ENCODE measurements around the gene WLS. TPM values are rescaled to one million over a fixed set of nuclear protein-coding genes. Genes with fewer than 3 reads are reported as not detected.

Gene WLS
- total RNA-seq, 4 donors from 2014 or later = 37.8 to 56.3 (median 48.7) TPM

DNA sequence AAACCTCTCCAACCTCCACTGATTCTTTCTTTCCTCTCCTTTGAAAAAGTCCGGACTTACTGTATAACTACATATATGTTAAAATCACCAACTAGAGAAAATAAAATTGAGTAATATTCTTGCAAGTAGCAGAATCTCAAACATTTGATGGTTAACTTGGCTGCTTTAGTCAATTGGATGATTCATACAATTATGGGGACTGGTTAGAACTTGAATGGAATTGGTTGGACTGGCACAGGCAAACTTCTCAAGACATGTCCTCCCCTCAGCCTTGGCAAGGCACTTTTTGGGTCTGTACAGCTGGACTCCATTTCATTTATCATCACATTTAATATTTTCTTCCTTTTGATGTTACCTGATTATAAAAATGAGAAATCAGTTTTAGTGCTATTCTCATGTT lies 6.5 kb downstream of the WLS start:
- DNase-seq (ENCODE audit: low spot score in 2 of 2) = no peak
- intact Hi-C loops (cut with DNase I; ENCODE audit: low total_unique reads) = no loop called here
- H3K4me3 ChIP-seq (ENCODE audit: low read depth, poor library complexity, severe bottlenecking) = no peak overlapping the region
- 48 to 59% methylated on average over 1 of the region's 1 CpG for WGBS, 2 donors
- no peak for TF ChIP-seq POLR2A (IDR thresholded peaks at IDR 0.05)
- TF ChIP-seq, protein P1, sequence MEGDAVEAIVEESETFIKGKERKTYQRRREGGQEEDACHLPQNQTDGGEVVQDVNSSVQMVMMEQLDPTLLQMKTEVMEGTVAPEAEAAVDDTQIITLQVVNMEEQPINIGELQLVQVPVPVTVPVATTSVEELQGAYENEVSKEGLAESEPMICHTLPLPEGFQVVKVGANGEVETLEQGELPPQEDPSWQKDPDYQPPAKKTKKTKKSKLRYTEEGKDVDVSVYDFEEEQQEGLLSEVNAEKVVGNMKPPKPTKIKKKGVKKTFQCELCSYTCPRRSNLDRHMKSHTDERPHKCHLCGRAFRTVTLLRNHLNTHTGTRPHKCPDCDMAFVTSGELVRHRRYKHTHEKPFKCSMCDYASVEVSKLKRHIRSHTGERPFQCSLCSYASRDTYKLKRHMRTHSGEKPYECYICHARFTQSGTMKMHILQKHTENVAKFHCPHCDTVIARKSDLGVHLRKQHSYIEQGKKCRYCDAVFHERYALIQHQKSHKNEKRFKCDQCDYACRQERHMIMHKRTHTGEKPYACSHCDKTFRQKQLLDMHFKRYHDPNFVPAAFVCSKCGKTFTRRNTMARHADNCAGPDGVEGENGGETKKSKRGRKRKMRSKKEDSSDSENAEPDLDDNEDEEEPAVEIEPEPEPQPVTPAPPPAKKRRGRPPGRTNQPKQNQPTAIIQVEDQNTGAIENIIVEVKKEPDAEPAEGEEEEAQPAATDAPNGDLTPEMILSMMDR (IDR thresholded peaks at IDR 0.05) = no peak

DNA sequence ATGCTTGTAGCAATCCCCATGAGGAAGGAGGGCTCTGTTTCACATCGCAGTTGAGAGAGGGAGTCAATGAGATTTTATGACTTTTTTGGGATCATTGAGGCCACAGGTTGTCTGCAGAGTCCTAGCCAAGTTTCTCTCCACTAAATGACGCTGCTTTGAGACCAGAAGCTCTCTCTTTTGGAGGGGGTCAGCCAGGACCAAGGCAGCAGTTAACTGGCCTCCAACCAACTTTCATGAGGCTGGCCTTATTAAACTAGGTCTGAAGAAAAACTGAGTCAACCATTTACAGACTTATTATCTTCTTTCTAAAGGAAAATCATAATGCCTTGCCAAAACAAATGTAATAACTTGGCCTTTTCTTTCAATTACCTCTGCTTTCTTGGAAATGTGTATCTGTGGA lies 8.6 kb downstream of the WLS start:
- TF ChIP-seq, protein P1 (IDR thresholded peaks at IDR 0.05) = no peak
- no peak for TF ChIP-seq POLR2A (IDR thresholded peaks at IDR 0.05)
- intact Hi-C loops (cut with DNase I; ENCODE audit: low total_unique reads) = no loop called here
- WGBS, 2 donors = 50 to 61% methylated on average over 2 of the region's 2 CpGs
- H3K4me3 ChIP-seq (ENCODE audit: low read depth, poor library complexity, severe bottlenecking) = no peak overlapping the region
- DNase-seq (ENCODE audit: low spot score in 2 of 2) = no peak

DNA sequence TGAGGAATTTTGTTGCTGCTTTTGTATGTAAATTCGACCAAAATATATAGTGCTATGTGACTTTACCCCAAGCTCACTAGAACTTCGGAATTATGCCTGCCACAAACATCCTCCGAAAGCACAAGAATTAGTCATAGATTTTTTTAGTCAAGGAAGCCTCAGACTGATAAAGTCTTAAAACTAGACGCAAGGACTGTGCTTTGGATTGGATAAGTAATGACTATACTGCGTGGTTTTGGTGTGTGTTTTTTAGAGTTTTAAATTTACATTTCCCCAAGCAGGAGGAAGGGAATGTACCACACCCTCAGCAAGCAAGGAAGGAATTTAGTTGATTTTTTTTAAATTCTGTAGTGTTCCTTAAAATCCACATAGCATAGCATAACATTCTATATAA lies 10.3 kb downstream of the WLS start:
- TF ChIP-seq, protein P1 (IDR thresholded peaks at IDR 0.05) = no peak
- no peak for TF ChIP-seq POLR2A (IDR thresholded peaks at IDR 0.05)
- no peak for DNase-seq (ENCODE audit: low spot score in 2 of 2)
- intact Hi-C loops (cut with DNase I; ENCODE audit: low total_unique reads) = no loop called here
- WGBS, 2 donors = 24 to 35% methylated on average over 5 of the region's 5 CpGs
- H3K4me3 ChIP-seq (ENCODE audit: low read depth, poor library complexity, severe bottlenecking) = no peak overlapping the region

DNA sequence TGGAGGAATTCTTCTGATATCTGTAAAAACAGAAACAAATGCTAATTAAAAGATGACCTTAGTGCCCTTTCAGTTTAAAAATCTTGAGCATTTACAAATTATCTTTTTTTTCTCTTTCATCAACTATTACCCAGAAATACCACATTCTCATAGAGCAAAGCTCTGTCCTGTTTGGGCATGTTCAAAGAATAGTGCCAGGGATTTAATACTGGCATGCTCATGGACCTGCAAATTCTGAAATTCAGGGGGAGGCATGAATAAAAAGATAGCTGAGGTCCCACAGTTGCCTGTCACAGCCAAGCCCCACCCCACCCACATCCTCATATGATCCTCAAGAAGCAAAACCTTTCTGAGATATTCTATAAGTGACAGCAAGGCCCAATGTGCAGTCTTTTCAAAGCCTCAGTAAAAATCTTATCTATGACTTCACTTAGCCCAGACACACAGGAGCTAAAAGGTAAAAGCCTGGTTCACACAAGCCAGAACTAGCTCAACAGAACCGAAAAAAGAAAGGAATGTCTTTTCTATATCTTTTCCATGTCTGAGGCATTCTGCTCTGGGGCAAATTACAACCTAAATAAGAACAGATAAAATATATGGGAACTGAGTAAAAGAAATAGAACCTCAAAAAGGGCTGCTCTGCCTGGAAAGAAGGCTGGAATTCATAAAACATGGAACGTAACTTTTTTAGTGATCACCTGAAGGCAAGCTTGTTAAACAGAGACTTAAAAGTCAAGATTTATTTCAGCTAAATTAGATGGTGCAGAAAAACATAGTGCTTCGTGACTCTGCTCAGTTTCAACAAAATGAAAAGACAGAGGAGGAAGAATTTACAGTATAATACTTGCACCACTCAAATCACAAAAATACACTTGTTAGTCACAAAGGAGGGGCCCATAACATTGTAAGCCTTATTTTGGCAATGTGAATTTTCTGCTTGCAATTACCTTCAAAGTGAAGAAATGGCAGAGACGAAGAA lies 11.0 kb downstream of the WLS start:
- intact Hi-C loops (cut with DNase I; ENCODE audit: low total_unique reads) = no loop called here
- DNase-seq (ENCODE audit: low spot score in 2 of 2) = no peak
- TF ChIP-seq, protein P1 (IDR thresholded peaks at IDR 0.05) = no peak
- TF ChIP-seq POLR2A (IDR thresholded peaks at IDR 0.05) = no peak
- no peak overlapping the region for H3K4me3 ChIP-seq (ENCODE audit: low read depth, poor library complexity, severe bottlenecking)
- WGBS, 2 donors = 43 to 46% methylated on average over 4 of the region's 4 CpGs

DNA sequence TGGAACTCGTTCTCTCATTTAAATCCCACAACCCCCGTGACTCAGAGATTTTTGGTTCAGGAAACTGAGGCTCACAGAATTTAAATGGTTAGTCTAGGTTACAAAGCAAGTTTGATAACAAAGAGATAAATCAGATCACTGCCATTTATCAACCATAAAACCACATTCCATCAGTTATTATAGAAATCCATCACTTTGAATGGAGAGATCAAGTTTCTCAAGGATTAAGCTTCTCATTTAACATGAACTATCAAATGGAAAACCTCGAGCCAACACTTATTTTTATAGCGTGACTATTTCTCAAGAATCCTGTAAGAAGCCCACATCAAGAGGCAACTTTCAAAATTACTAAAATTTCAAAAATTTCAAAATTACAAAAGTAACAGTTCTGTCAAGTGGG lies 11.9 kb downstream of the WLS start:
- TF ChIP-seq, protein P1 (IDR thresholded peaks at IDR 0.05) = no peak
- no peak for TF ChIP-seq POLR2A (IDR thresholded peaks at IDR 0.05)
- H3K4me3 ChIP-seq (ENCODE audit: low read depth, poor library complexity, severe bottlenecking) = no peak overlapping the region
- 32 to 51% methylated on average over 4 of the region's 4 CpGs for WGBS, 2 donors
- DNase-seq (ENCODE audit: low spot score in 2 of 2) = no peak
- intact Hi-C loops (cut with DNase I; ENCODE audit: low total_unique reads) = no loop called here

All from lower leg skin (tissue), 4 donors.